HG03378 (cell line): ENCODE measurements around the gene GRHL1.

Experiments
- ATAC-seq: cut with Tn5 transposase; IDR thresholded peaks from one replicate; pipeline ENCODE4 v1.9.1; 2021; ENCODE audit warnings: mild to moderate bottlenecking, moderate library complexity; ENCODE audit not compliant: unreplicated experiment

Gene GRHL1

DNA sequence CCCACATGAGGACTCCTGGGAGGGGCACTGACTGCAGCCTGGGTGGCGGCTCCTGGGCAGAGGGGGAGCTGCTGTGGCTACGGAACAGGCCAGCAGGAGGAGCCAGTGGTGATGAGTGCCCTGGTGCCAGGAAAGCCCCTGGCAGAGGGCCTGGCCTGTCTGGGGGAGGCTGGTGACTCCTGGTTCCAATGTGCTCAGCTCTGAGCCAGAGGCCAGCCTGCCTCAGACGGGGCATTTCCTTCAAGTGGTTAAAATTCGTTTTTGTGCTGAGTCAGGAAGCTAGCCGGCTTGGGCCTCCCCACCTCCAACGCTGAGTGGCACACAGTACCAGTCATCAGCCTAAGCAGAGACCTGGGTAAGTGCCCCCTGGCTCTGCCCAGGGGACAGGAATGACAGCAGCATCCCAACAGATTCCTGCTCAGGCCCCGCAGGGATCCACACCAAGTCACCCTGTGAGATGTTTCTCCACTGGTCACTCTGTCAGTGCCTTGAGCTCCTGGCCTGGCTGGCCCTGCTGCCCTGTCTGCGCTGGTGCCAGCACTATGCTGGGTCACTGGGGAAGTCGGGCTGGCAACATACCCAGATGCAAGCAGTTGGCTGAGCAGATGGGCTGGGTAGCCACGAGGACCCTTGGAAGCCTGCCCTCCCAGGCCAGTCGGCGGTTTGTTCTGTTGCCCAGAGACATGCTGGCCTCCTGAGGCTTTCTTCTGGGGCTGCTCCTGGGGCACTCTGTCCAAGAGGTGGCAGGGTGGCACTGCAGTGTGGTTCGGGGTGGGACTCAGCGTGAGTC lies 84.8 kb downstream of the GRHL1 start:
- peak; percentile 44 for ATAC-seq

DNA sequence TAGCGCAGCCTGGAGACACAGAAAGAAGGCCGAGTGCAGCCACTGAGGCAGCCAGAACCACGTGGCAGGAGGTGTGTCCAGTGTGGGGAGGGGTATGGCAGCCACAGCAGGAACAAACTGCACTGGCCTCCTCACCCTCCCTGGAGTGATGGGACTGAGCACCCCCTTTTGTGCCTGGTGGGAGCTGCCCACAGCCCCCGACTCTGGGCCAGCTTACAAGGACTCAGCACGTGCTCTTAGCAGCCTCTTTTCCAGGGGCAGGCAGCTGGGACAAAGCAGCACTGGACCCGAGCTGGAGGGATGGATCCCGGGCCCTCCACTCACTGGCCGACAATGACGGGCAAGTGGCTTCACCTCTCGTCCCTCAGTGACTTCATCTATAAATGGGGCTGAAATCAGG lies 86.6 kb downstream of the GRHL1 start:
- ATAC-seq: no peak

DNA sequence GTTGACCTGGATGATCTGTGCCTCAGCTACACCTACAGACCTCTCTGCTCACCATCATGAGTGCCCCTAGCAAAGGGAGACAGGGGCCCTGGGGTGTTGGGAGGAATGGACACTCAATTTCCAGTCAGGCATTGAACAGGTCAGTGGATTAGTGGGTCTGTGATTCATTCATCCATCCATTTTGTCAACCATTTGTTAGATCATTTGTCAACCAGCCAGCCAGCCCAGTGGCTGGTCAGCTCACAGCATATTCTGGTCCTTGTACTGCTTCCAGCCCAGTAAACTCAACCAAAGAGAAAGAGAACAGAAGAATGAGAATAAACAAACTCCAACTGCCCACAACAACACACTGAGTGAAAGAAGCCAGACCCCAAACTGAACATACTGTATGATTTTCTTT lies 87.2 kb downstream of the GRHL1 start:
- ATAC-seq: no peak

DNA sequence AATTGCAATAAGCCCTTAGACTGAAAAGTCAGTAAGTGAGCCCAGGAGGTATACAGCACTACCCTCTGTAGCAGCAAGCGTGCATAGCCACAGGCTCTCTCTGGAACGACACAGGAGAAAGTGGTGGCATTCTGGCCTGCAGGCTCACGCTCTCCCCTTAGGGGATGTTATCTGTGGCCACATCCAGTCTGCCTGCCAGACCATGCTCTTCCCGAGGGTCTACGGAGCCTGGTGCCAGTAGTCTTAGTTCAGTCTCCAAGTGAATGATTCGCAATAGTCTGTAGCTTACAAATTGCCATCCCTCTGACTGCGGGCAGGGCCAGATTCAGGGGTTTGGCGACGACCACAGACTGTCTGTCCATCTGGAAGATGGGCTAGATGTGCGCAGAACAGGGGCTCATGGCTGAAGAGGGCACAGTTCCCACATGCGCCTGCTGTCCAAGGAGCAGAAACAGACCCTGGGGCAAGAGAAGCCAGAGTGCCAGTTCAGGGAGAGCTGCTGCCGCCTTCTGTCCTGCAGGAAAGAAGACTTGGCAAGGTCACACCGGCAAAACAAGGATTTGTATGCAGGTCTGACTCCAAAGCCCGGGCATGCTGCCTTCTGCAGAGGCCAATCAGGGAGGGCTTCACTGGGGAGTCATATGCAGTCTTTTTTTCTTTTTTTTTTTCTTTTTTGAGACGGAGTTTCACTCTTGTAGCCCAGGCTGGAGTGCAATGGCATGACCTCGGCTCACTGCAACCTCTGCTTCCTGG lies 88.3 kb downstream of the GRHL1 start:
- ATAC-seq: no peak

DNA sequence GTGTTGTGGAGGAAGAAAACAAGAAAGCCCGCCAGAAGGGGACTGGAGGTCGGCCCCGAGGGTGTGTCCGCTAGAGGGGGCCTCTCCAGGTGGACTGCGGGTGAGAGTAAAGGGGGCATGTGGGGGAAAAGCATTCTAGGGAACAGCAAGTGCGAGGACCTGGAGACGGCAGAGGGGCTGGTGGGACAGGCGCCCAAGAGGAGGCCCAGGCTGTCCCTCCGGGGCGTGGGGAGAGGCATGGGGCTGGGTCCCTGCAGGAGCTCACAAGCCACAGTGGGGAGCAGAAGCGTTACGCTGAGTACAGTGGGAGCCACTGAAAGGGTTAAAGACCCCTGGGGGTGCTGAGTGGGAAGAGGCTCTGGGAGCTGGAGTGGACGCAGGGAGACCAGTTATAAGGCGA lies 90.2 kb downstream of the GRHL1 start:
- no peak for ATAC-seq

DNA sequence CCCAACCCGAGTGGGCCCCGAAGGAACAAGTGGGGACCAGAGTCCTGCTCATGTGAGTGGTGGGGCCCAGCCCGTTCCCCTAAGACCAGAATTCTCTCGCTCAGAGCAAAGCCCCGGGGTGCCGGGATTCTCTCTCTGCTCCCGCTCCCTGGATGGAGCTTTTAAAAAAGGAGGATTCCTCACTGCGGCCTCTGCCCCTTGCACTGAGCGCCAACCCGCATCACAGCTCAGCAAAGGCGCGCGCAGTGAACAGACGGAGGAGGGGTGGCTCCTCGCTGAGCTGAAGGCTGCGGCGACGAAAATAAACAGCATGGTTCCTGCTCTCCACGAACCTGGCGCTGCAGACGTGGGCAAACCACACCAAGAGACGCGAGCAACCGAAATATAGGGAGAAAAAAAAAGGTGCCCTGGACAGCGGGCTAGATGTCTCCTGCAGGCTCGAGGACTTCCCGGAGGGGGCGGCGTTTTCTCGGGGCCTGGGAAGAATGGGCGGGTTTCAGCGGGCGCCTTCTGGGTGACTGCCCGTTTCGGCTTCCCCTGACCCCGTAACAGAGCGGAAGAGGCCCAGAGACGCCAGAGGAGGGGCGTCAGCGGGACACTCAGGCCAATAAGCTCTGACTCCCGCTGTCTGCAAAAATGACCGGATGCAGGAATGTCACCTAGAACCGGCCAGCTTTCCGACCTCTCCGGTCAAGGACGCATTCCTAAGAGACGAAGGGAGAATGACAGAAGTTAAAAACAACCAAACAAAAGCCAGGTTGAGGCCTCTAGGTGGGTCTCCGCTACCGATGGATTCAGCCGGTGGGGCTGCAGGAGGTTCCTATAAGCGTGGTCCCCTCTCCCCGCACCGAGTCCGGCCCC lies 91.0 kb downstream of the GRHL1 start:
- no peak for ATAC-seq

DNA sequence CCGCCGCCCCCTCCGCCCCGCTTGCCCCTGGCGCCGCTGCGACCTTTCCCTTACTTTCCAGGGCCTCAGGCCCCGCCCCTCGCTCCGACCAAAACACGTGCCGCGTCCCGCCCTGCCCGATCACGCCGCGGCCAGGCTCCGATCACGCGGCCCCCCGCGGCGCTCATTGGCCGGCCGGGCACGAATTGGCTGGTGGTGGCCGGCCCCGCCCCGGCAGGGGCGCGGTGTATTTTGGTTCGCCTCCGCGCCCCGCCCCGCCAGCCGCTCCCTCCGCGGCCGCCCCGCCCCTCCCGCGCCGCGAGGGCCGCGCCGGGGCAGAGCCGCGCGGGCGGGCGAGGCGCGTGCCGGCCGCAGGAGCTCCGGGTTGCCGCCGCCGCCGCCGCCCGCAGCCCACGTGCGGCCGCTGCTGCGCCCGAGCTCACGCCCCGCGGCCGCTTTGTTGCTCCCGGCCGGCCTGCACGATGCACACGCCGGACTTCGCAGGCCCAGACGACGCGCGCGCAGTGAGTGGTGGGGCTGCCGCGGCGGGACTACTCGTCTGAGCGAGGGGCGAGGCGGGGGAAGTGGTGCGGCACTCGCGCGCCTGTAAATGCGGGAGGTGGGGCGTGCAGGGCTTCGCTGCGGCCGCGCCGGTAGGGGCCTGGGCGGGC lies 91.9 kb downstream of the GRHL1 start, which contains the start of gene KLF11:
Gene KLF11, plus strand, starts transcription at position 295 of the 650 bp plus-strand sequence. Its CDS starts 167 bp downstream, at position 462.
- ATAC-seq: no peak

DNA sequence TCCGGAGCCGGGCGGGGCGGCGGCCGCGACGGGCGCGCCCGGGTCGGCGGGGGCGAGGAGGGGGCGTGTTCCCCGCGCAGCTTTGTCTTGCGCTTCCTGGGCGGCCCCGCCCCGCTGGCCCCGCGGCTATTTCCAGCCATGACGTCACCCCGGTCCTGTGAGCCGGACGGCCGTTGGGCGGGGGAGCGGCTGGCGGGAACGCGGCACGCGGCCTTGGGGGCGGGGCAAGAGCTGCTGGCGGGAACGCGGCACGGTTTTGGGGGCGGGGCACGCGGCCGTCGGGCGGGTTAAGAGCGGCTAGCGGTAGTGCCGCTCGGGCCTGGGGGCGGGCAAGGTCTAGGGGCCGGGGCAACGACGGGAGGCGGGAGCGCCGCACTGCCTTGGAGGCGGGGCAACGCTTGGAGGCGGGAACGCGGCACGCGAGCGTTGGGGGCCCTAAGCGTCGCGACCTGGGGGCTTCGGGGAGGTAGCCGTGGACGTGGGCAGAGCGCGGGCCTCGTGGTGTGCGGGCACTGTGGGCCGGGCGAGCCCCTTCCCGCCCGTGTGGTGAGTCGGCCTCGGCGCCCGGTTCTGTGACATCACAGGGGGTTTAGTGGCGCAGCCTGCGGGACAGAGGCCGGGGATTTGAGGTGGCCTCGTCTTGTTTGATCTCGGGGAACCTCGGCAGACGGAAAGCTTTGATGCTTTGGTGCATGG lies 92.6 kb downstream of the GRHL1 start:
- no peak for ATAC-seq

DNA sequence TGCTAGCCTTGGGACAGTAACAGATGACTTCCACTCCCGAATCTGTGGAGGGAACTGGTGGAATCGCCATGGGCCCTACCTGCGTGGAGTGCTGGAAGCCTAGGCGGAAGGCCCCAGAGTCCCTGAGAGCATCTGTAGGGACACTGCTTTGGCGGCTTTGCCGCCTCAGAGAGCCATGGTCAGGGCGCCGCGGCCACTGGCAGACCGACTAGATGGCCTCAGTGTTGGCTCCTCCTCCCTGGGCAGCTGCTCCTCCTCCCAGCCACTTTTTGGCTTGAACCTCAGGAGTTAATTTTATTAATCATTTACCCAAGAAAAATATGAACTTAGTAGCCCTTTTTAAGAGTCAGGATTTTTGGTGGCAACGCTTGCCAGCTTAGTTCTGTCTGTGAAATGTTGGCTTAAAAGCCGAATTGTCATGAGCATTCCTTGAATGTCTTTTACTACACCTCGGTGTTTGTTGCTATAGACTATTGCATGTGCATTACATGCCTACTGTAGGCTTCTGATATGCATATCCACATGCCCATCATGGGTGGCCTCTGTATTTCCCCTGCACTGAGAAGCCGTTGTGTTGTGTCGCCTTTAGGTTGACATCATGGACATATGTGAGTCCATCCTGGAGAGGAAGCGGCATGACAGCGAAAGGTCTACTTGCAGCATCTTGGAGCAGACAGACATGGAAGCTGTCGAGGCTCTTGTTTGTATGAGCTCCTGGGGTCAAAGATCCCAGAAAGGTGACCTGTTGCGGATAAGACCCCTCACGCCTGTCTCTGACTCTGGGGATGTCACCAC lies 94.3 kb downstream of the GRHL1 start:
- ATAC-seq: no peak

DNA sequence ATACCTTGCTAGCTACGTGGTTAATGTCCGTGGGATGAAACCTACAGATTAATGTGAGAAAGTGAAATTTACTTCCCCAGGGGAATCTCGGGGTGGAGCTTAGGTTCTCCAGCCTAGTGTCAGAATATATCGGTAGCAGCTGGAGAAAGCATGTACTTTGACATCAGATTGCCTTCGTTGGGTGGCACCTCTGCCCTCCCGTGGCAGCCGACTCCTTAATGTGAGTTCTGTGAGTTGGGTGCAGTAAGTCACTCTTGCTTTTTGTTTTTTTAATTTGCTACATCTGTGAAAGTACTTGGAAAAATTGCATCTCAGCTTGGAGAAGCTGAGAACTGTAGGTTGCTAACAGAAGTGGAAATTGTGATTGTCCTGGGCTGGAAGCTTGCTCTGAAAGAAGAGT lies 95.4 kb downstream of the GRHL1 start:
- no peak for ATAC-seq

DNA sequence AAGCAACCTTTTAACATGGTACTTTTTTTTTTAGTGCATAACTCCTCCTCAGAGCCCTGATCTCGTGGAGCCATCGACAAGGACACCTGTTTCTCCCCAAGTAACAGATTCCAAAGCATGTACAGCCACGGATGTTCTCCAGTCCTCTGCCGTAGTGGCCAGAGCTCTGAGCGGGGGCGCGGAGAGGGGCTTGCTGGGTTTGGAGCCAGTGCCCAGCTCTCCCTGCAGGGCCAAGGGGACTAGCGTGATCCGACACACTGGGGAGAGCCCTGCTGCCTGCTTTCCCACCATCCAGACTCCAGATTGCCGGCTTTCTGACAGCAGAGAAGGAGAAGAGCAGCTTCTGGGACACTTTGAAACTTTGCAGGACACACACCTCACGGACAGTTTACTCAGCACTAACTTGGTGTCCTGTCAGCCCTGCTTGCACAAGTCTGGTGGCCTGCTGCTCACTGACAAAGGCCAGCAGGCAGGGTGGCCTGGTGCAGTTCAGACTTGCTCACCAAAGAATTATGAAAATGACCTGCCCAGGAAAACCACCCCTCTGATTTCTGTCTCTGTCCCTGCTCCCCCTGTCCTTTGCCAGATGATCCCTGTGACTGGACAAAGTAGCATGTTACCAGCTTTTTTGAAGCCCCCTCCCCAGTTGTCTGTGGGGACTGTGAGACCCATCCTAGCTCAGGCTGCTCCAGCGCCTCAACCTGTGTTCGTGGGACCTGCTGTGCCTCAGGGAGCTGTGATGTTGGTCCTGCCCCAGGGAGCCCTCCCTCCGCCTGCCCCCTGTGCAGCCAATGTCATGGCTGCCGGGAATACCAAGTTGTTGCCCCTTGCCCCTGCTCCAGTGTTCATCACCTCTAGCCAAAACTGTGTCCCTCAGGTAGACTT lies 96.4 kb downstream of the GRHL1 start:
- ATAC-seq: no peak

DNA sequence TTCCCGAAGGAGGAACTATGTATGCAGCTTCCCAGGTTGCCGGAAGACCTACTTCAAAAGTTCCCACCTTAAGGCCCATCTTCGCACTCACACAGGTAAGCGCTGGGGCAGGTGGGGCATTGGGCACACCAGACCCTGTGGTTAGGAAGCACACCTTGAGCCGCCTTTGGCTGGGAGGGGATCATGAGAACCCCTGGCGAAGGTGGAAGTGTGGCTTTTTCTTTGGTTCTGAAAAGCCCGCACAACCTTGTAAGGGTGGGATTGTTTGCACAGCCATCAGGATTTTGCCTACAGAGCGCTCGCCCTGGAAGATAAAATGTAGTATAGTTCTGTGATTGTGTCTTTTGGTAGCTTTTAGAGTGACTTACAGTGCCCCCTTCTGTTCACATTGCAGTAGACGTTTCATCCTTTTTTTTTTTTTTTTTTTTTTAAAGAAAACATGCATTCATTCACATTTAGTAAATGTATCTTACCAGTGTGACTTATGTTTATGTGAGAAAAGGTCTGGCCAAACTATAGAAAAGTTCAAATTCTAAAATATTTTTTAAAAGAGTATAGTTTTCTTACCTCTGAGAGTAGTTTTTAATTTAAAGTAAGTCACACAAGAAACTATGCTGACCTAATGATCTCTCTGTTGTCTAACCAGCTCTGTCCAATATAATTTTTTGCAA lies 97.1 kb downstream of the GRHL1 start:
- no peak for ATAC-seq
